ENCODE measurements around the gene PMFBP1. TPM values are rescaled to one million over a fixed set of nuclear protein-coding genes. Genes with fewer than 3 reads are reported as not detected.

PMFBP1 gene
- total and polyA plus RNA-seq, 12 donors: 0.26 to 1.6 (median 0.45) TPM; not detected in 8

GRCh38 chr16:72137380-72138063 lies 34.4 kb downstream of the PMFBP1 start:
- intact Hi-C loops (cut with DNase I): loop anchor here in 1 of 10 donors (5.0 kb wide), 1 partner anchor 45 kb away; no protein-coding TSS in a partner anchor
- no peaks in the 10 kb centered on the region for H3K4me1 ChIP-seq
- H3K27me3 ChIP-seq: peaks cover 0 to 13% (median 0%) of the 10 kb centered on the region in 7 donors
- no peaks in the 10 kb centered on the region for H3K9me3 ChIP-seq
- H3K4me3 ChIP-seq: no peak overlapping the region
- no peak for TF ChIP-seq CTCF (IDR thresholded peaks at IDR 0.05)
- H3K27ac ChIP-seq: no peak overlapping the region
- WGBS, 2 donors: 75% methylated on average over 15 of the region's 15 CpGs
- no peaks in the 10 kb centered on the region for H3K36me3 ChIP-seq
- no peak for ATAC-seq
- DNase-seq: no peak

- no peak for ATAC-seq
- DNase-seq: no peak
Observed at GRCh38 chr16:72134507-72134906, 37.4 kb downstream of the PMFBP1 start.

GRCh38 chr16:72132726-72133125 lies 39.2 kb downstream of the PMFBP1 start:
- TF ChIP-seq CTCF (IDR thresholded peaks at IDR 0.05): no peak
- WGBS, 2 donors: 86 to 87% methylated on average over 3 of the region's 3 CpGs
- intact Hi-C loops (cut with DNase I): no loop called here
- H3K4me3 ChIP-seq: no peak overlapping the region
- DNase-seq (no peak), ATAC-seq (no peak)
- no peaks in the 10 kb centered on the region for H3K36me3 ChIP-seq
- peaks cover 0 to 27% (median 0%) of the 10 kb centered on the region in 7 donors for H3K27me3 ChIP-seq
- H3K27ac ChIP-seq: no peak overlapping the region
- peaks cover 0 to 2% (median 0%) of the 10 kb centered on the region in 11 donors for H3K9me3 ChIP-seq
- no peaks in the 10 kb centered on the region for H3K4me1 ChIP-seq

More at GRCh38 chr16:72134507-72134906, 37.4 kb downstream of the PMFBP1 start:
- Histone ChIP-seq H3K27me3 (peaks cover 0 to 29% (median 0%) of the 10 kb centered on the region in 7 donors), H3K4me3 (no peak overlapping the region), H3K4me1 (no peaks in the 10 kb centered on the region), H3K36me3 (no peaks in the 10 kb centered on the region), H3K9me3 (no peaks in the 10 kb centered on the region), H3K27ac (no peak overlapping the region)
- 91 to 95% methylated on average over 2 of the region's 2 CpGs for WGBS, 2 donors
- intact Hi-C loops (cut with DNase I): no loop called here
- no peak for TF ChIP-seq CTCF (IDR thresholded peaks at IDR 0.05)

- ATAC-seq: no peak
- no peak for TF ChIP-seq CTCF (IDR thresholded peaks at IDR 0.05)
- whole genome bisulfite sequencing, 2 donors: 61 to 66% methylated on average over 6 of the region's 6 CpGs
Observed at GRCh38 chr16:72131036-72131435, 40.9 kb downstream of the PMFBP1 start.

More at GRCh38 chr16:72131036-72131435, 40.9 kb downstream of the PMFBP1 start:
- no peak overlapping the region for H3K27ac ChIP-seq
- peaks cover 0 to 23% (median 0%) of the 10 kb centered on the region in 7 donors for H3K27me3 ChIP-seq
- H3K4me1 ChIP-seq: peaks cover 0 to 8% (median 0%) of the 10 kb centered on the region in 9 donors
- intact Hi-C loops (cut with DNase I): no loop called here
- H3K4me3 ChIP-seq: no peak overlapping the region
- peaks cover 0 to 4% (median 0%) of the 10 kb centered on the region in 11 donors for H3K9me3 ChIP-seq
- H3K36me3 ChIP-seq: no peaks in the 10 kb centered on the region
- DNase-seq: no peak

All from heart right ventricle (tissue), 16 donors.